GM18951 (cell line): ENCODE results near the gene TXNRD1.
A peak's percentile ranks its signal among the peaks of the same experiment; 100 is the strongest.
"Not testable (repeated sequence)": the region's sequence is repeated elsewhere in the genome, so short reads cannot be mapped to it uniquely, and the experiment has no call there.

Source experiments
- POLR2A ChIP-seq: IDR thresholded peaks from 4 replicates; pipeline ENCODE4 v1.6.1; 2011; ENCODE audit warnings: mild to moderate bottlenecking; ENCODE audit not compliant: insufficient read length, insufficient read depth; ENCODE audit errors: extremely low read depth
- in situ Hi-C: fragments of 300-500 bp; cut with MboI; formaldehyde crosslinking; loops from one replicate; pipeline ENCODE4 v1.12.0; 2022; ENCODE audit warnings: low sequenced_read_pairs, mixed read lengths, inconsistent platforms; ENCODE audit not compliant: unreplicated experiment

Gene TXNRD1

GRCh38 chr12:104288635-104289274, 73.2 kb downstream of the TXNRD1 start:
- TF ChIP-seq POLR2A: peak; percentile 64
- in situ Hi-C loops: no loop called here

- in situ Hi-C loops: no loop called here
- no peak for TF ChIP-seq POLR2A
Measured at GRCh38 chr12:104290320-104290719, 74.7 kb downstream of the TXNRD1 start.

GRCh38 chr12:104290855-104291254, 75.3 kb downstream of the TXNRD1 start:
- in situ Hi-C loops: no loop called here
- no peak for TF ChIP-seq POLR2A

DNA sequence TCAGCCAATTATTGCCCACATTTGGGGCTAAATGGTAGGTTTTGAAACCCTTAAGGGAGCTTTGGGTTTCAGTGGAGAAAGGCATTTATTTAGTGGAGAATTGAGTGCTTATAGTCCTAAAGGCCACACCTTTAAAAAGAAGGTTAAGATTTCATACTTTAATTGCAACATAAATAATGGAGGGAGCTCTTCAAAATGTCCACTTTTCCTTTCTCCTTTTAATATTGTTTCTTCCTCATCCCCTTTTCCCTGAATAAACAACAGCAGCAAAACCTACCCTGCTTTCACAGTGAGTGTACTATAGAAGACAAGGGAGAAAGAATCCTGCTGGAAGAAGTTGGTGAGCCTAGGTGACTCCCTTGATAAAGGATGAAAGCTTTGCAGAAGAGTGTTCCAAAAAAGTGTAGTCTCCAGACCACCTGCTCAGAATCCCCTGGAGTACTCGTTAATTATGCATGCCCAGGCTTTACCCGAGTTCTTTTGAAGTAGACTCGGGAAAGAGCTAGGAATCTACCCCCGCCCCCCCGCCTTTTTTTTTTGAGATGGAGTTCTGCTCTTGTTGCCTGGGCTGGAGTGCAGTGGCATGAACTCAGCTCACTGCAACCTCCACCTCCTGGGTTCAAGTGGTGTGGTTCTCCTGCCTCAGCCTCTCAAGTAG, 76.4 kb downstream of the TXNRD1 start:
- in situ Hi-C loops: no loop called here
- TF ChIP-seq POLR2A: no peak

DNA sequence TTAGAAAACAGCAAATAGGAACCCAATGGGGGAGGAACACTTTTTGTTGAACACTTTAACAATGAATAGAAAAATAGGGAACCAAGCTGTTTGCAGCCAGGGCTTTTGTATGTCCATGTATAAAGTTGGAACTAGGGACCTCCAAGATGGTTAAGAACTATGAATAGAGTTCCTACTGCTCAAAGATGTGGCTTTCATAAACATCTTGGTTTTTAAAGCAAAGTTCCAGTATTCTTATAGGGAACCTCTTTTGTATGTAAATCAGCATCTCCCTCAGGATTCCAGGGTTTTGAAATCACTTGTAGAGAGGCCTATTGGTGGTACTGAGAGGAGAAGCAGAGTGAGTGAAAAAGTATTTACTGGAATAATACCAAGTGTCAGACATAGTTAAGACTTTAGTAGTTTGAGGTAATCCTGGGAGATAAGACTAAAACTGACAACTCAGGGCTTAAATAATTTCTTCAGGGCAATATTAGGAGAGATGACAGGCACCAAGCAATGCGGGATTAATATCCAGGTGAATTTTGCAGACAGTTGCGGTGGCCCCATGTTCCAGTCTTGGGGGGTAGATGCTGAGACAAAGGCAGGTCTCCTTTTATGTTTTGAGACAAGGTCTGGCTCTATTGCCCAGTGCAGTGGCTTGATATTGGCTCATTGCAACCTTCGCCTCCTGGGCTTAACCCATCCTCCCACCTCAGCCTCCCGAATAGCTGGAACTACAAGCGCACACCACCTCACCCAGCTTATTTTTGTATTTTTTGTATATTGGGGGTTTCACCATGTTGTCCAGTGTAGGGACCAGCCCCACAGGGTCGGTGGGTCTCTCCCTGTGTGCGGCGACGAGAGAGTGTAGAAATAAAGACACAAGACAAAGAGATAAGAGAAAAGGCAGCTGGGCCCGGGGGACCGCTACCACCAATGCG, 77.6 kb downstream of the TXNRD1 start:
- TF ChIP-seq POLR2A: no peak
- in situ Hi-C loops: no loop called here

DNA sequence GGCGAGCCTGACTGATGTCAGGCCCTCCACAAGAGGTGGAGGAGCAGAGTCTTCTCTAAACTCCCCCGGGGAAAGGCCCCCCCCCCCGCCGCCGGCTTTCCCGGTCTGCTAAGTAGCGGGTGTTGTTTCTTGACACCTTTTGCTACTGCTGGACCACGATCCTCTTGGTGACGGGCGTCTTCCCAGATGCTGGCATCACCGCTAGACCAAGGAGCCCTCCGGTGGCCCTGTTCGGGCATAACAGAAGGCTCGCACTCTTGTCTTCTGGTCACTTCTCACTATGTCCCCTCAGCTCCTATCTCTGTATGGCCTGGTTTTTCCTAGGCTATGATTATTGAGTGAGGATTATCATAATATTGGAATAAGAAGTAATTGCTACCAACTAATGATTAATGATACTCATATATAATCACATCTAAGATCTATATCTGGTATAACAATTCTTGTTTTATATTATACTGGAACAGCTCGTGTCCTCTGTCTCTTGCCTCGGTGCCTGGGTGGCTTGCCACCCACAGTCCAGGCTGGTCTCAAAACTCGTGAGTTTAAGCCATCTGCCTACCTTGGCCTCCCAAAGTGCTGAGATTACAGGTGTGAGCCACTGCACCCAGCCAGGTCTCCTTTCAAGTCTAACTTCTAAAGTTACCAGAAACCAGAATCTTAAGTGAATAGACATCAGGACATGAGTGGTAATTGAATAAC, 78.7 kb downstream of the TXNRD1 start:
- in situ Hi-C loops: not testable (repeated sequence)

- in situ Hi-C loops: no loop called here
- TF ChIP-seq POLR2A: no peak
Measured at GRCh38 chr12:104294927-104295668, 79.5 kb downstream of the TXNRD1 start.

DNA sequence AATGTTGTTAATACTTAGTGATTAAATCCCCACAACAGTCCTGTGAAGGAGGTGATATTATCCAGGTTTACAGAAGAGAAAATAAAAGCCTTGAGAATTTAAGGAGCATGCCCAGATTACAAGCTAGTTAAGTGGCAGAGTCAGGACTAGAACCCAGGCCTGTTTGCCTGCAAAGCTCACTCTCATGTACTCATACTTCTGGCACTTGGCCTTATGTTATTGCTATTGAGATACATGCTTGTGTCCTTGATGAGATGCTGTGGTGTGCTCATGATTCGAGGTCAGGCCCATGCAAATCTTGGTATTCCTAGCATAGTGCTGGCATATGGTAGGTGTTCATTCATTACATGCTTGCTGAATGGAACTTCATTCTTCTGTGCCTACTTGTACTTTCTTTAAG, 80.4 kb downstream of the TXNRD1 start:
- in situ Hi-C loops: no loop called here
- TF ChIP-seq POLR2A: no peak

DNA sequence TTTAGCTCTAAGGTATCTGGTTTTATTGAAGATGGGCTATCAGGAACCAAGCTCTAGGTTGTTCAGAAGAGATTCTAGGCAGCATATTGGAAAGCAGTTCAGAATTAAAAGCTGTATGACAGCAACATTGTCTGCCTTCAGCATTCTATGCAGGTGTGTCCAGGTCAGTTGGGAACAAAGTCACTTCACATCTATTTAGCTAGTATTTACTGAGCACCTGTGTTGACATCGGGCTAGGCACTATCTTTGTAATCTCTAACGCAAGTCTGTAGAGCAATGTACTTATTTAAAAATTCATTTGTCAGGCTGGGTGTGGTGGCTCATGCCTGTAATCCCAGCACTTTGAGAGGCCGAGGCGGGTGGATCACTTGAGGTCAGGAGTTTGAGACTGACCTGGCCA, 81.1 kb downstream of the TXNRD1 start:
- in situ Hi-C loops: no loop called here
- no peak for TF ChIP-seq POLR2A

DNA sequence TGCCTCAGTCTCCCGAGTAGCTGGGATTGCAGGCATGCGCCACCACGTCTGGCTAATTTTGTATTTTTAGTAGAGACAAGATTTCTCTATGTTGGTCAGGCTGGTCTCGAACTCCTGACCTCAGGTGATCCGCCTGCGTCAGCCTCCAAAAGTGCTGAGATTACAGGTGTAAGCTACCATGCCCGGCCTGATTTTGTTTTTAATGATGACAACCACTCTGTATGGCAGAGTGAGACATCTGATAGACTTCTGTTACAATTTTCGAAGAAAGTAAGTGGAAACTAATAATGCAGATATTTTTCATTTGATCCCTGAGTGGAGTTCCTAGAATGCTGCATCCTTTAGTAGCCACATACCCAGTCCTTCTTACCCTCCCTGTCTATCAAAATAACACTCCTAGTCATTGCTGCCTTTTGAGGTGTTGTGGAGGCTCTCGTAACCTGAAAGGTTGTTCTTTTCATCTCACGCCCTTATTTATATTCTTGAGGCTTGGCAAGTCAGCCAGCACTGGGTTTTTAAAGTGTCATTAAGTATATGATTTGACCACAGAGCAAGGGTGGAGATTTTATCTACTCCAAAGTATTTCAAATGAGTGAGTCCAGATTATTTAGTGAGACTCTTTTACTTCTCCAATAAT, 82.0 kb downstream of the TXNRD1 start:
- no peak for TF ChIP-seq POLR2A
- in situ Hi-C loops: no loop called here

GRCh38 chr12:104299842-104300481, 84.4 kb downstream of the TXNRD1 start:
- in situ Hi-C loops: no loop called here
- TF ChIP-seq POLR2A: no peak

- in situ Hi-C loops: no loop called here
- TF ChIP-seq POLR2A: no peak
Measured at GRCh38 chr12:104303538-104304151, 88.1 kb downstream of the TXNRD1 start, which contains the start of gene EID3. TSS of gene EID3 (plus strand) at chr12:104303739. CDS start at chr12:104303935, 196 bp downstream.
